ENCODE results near the gene ZGRF1.

ZGRF1 gene

GRCh38 chr4:112519689-112520597, 116.8 kb downstream of the ZGRF1 start:
- Histone ChIP-seq H3K36me3 (ENCODE audit: control insufficient read depth, insufficient read depth, low read length, severe bottlenecking) (no peaks in the 10 kb centered on the region), H3K9ac (ENCODE audit: low read length) (no peak overlapping the region), H3K27me3 (replicated peaks; ENCODE audit: control insufficient read depth, insufficient read depth, low read length) (peaks cover 82% of the 10 kb centered on the region), H3K9me3 (ENCODE audit: control insufficient read depth, low read length) (peaks cover 18% of the 10 kb centered on the region), H3K4me3 (ENCODE audit: low read length) (no peak overlapping the region), H3K4me1 (ENCODE audit: control insufficient read depth, insufficient read depth, low read length) (peaks cover 12% of the 10 kb centered on the region)
- no peak for DNase-seq (ENCODE audit: low read depth)

DNA sequence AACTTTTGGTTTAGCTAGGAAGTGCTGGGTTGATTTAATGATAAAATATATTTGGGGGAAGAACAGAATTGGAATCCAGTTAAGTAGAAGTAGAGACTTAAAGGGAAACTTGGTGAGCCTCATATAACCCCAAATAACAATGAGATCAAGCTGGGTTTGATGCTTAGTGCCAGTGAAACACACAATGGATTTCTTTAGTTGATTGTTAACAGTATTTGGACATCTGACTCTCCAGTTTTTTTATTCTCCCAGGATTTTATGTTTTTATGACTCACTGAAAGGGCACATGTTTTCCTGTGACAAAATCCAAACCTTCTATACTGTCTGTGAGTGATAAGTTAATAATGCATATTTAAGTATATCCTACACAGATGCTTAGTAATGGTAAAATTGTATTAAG, 118.0 kb downstream of the ZGRF1 start:
- no peak for DNase-seq (ENCODE audit: low read depth)
- peaks cover 85% of the 10 kb centered on the region for H3K27me3 ChIP-seq (replicated peaks; ENCODE audit: control insufficient read depth, insufficient read depth, low read length)
- H3K4me1 ChIP-seq (ENCODE audit: control insufficient read depth, insufficient read depth, low read length), result peaks cover 12% of the 10 kb centered on the region
- peaks cover 18% of the 10 kb centered on the region for H3K9me3 ChIP-seq (ENCODE audit: control insufficient read depth, low read length)
- no peak overlapping the region for H3K9ac ChIP-seq (ENCODE audit: low read length)
- H3K36me3 ChIP-seq (ENCODE audit: control insufficient read depth, insufficient read depth, low read length, severe bottlenecking), result no peaks in the 10 kb centered on the region
- no peak overlapping the region for H3K4me3 ChIP-seq (ENCODE audit: low read length)

GRCh38 chr4:112517911-112518310, 118.8 kb downstream of the ZGRF1 start:
- peaks cover 83% of the 10 kb centered on the region for H3K27me3 ChIP-seq (replicated peaks; ENCODE audit: control insufficient read depth, insufficient read depth, low read length)
- no peaks in the 10 kb centered on the region for H3K36me3 ChIP-seq (ENCODE audit: control insufficient read depth, insufficient read depth, low read length, severe bottlenecking)
- H3K9ac ChIP-seq (ENCODE audit: low read length), result no peak overlapping the region
- DNase-seq (ENCODE audit: low read depth), result no peak
- H3K4me3 ChIP-seq (ENCODE audit: low read length), result no peak overlapping the region
- peaks cover 18% of the 10 kb centered on the region for H3K9me3 ChIP-seq (ENCODE audit: control insufficient read depth, low read length)
- H3K4me1 ChIP-seq (ENCODE audit: control insufficient read depth, insufficient read depth, low read length), result peaks cover 12% of the 10 kb centered on the region

DNA sequence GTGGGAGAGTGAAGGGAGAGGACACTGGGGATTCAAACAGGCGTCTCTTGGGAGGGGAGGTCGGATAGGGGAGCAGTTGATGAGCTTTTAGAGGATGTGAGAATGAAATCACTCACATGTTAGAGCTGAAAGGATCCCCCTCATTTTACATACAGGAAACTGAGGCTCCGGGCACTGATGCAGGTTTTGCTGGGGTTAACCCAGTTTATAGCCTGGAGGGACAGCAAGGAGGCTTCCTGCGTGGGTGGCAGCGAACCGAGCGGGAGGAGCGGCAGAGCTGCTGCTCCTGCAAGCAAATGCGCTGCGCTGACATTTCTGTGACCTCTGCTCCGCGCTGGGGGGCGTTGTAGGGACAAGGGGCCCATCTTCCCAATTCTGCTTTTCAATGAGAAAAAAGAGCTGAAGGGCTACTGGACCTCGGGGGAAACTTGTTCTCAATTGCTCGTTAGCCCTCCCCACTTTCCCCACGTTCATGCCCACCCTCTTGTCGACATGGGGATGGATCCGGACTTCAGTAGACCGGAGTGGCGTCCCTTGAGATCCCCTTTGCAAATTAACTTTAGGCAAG, 119.6 kb downstream of the ZGRF1 start:
- peaks cover 18% of the 10 kb centered on the region for H3K9me3 ChIP-seq (ENCODE audit: control insufficient read depth, low read length)
- no peak for DNase-seq (ENCODE audit: low read depth)
- peaks cover 12% of the 10 kb centered on the region for H3K4me1 ChIP-seq (ENCODE audit: control insufficient read depth, insufficient read depth, low read length)
- H3K9ac ChIP-seq (ENCODE audit: low read length), result no peak overlapping the region
- no peak overlapping the region for H3K4me3 ChIP-seq (ENCODE audit: low read length)
- peaks cover 82% of the 10 kb centered on the region for H3K27me3 ChIP-seq (replicated peaks; ENCODE audit: control insufficient read depth, insufficient read depth, low read length)
- H3K36me3 ChIP-seq (ENCODE audit: control insufficient read depth, insufficient read depth, low read length, severe bottlenecking), result no peaks in the 10 kb centered on the region

DNA sequence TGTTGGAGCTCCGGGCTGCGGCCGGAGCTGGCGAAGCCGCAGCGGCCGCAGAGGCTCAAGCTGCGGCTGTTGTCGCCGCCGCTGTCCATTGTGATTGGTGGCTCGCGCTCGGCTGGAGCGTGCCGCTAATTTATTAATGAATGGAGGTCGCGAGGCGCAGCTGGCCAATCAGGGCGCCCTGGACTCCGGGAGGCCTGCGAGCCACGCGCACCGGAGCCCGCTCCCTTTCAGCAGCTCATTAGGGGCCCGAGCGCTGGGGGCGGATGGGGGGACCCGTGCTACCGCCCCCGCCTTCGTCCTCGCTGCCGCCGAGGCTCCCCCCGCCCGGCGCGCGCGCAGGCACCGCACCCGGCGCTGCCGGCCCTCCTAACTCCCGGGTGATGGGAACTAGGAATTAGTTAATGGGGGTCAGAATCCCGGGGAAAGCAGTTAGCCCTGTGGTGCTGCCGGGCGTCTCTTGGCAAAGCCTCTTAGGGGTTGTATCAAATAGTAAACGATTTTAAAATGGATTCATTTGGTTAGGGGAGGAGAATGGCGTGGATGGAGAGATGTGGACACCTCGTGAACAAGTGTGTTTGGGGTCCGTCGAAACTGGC, 120.1 kb downstream of the ZGRF1 start:
- Histone ChIP-seq H3K4me3 (ENCODE audit: low read length) (no peak overlapping the region), H3K4me1 (ENCODE audit: control insufficient read depth, insufficient read depth, low read length) (peaks cover 12% of the 10 kb centered on the region), H3K9me3 (ENCODE audit: control insufficient read depth, low read length) (peaks cover 20% of the 10 kb centered on the region), H3K27me3 (replicated peaks; ENCODE audit: control insufficient read depth, insufficient read depth, low read length) (peaks cover 82% of the 10 kb centered on the region), H3K9ac (ENCODE audit: low read length) (no peak overlapping the region), H3K36me3 (ENCODE audit: control insufficient read depth, insufficient read depth, low read length, severe bottlenecking) (no peaks in the 10 kb centered on the region)
- no peak for DNase-seq (ENCODE audit: low read depth)

- no peak for DNase-seq (ENCODE audit: low read depth)
- Histone ChIP-seq H3K9ac (ENCODE audit: low read length) (no peak within 1 kb of the TSS), H3K4me1 (ENCODE audit: control insufficient read depth, insufficient read depth, low read length) (peaks cover 12% of the 10 kb centered on the region), H3K36me3 (ENCODE audit: control insufficient read depth, insufficient read depth, low read length, severe bottlenecking) (no peaks in the 10 kb centered on the region), H3K9me3 (ENCODE audit: control insufficient read depth, low read length) (peaks cover 23% of the 10 kb centered on the region), H3K4me3 (ENCODE audit: low read length) (peak within 1 kb of the TSS; percentile 82), H3K27me3 (replicated peaks; ENCODE audit: control insufficient read depth, insufficient read depth, low read length) (peaks cover 82% of the 10 kb centered on the region)
These were observed 120.6 kb downstream of the ZGRF1 start, which contains the start of gene NEUROG2 for GRCh38 chr4:112516066-112516470. TSS of gene NEUROG2 (minus strand) at chr4:112516180. CDS start at chr4:112515475, 705 bp downstream.

DNA sequence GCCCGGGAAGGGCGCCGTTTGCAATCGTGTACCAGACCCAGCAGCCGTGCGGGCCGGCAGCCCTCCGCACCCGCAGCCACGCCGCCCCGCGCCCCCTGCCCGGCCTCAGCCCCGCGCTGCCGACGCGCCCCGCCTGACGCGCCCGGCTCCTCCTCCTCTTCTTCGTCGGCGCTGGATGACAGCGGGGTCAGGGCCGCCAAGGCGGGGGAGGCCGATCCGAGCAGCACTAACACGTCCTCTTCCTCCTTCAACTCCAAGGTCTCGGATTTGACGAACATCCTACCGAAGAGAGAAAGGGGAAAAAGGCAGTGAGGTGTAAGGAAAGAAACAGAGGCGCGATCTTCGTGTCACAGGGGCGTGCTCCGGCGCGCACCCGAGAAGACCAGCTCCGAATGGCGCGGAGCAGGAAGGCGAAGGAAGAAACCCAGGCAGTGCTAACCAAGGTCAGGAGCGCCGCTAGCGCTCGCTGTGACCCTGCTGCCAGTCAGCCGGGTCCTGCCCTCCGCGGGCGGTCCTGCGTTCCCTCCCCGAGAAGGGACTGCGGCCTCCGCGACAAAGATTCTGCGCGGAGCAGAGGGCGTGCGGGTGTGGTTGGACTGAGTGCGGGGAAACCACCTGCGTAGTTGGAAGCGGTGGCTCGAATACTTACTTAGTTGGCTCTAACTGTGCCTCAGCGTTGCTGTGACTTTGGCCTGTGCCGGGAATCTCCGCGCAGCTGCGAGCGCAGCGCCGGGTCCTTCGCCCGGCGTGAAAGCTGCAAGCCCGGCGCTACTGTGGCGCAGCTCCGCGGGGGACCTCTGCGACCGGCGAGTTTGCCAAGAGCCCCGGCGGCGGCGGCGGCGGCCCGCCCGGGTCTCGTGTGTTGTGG, 121.3 kb downstream of the ZGRF1 start:
- Histone ChIP-seq H3K36me3 (ENCODE audit: control insufficient read depth, insufficient read depth, low read length, severe bottlenecking) (no peaks in the 10 kb centered on the region), H3K4me1 (ENCODE audit: control insufficient read depth, insufficient read depth, low read length) (peaks cover 16% of the 10 kb centered on the region), H3K9me3 (ENCODE audit: control insufficient read depth, low read length) (peaks cover 20% of the 10 kb centered on the region), H3K9ac (ENCODE audit: low read length) (no peak overlapping the region), H3K27me3 (replicated peaks; ENCODE audit: control insufficient read depth, insufficient read depth, low read length) (peaks cover 82% of the 10 kb centered on the region), H3K4me3 (ENCODE audit: low read length) (peak overlapping the region; percentile 82)
- peak; percentile 54 for DNase-seq (ENCODE audit: low read depth)

GRCh38 chr4:112514647-112515197, 122.0 kb downstream of the ZGRF1 start:
- H3K4me3 ChIP-seq (ENCODE audit: low read length), result peak overlapping the region; percentile 82
- peaks cover 78% of the 10 kb centered on the region for H3K27me3 ChIP-seq (replicated peaks; ENCODE audit: control insufficient read depth, insufficient read depth, low read length)
- H3K9me3 ChIP-seq (ENCODE audit: control insufficient read depth, low read length), result peaks cover 13% of the 10 kb centered on the region
- H3K9ac ChIP-seq (ENCODE audit: low read length), result no peak overlapping the region
- peaks cover 18% of the 10 kb centered on the region for H3K4me1 ChIP-seq (ENCODE audit: control insufficient read depth, insufficient read depth, low read length)
- peak; percentile 30 for DNase-seq (ENCODE audit: low read depth)
- no peaks in the 10 kb centered on the region for H3K36me3 ChIP-seq (ENCODE audit: control insufficient read depth, insufficient read depth, low read length, severe bottlenecking)

GRCh38 chr4:112513971-112514646, 122.6 kb downstream of the ZGRF1 start:
- Histone ChIP-seq H3K9ac (ENCODE audit: low read length) (no peak overlapping the region), H3K4me1 (ENCODE audit: control insufficient read depth, insufficient read depth, low read length) (peaks cover 20% of the 10 kb centered on the region), H3K36me3 (ENCODE audit: control insufficient read depth, insufficient read depth, low read length, severe bottlenecking) (no peaks in the 10 kb centered on the region), H3K4me3 (ENCODE audit: low read length) (no peak overlapping the region), H3K27me3 (replicated peaks; ENCODE audit: control insufficient read depth, insufficient read depth, low read length) (peaks cover 77% of the 10 kb centered on the region), H3K9me3 (ENCODE audit: control insufficient read depth, low read length) (peaks cover 9% of the 10 kb centered on the region)
- no peak for DNase-seq (ENCODE audit: low read depth)

- DNase-seq (ENCODE audit: low read depth), result no peak
- no peak overlapping the region for H3K4me3 ChIP-seq (ENCODE audit: low read length)
These were observed 124.9 kb downstream of the ZGRF1 start for GRCh38 chr4:112511803-112512118.

More at GRCh38 chr4:112511803-112512118, 124.9 kb downstream of the ZGRF1 start:
- Histone ChIP-seq H3K9me3 (ENCODE audit: control insufficient read depth, low read length) (peaks cover 6% of the 10 kb centered on the region), H3K4me1 (ENCODE audit: control insufficient read depth, insufficient read depth, low read length) (peaks cover 14% of the 10 kb centered on the region), H3K36me3 (ENCODE audit: control insufficient read depth, insufficient read depth, low read length, severe bottlenecking) (no peaks in the 10 kb centered on the region), H3K27me3 (replicated peaks; ENCODE audit: control insufficient read depth, insufficient read depth, low read length) (peaks cover 73% of the 10 kb centered on the region), H3K9ac (ENCODE audit: low read length) (no peak overlapping the region)
